HG02981 (cell line): Measurements from ENCODE around the gene AK8.

Experiments
- ATAC-seq: cut with Tn5 transposase; IDR thresholded peaks from one replicate; pipeline ENCODE4 v1.9.1; 2021; ENCODE audit warnings: mild to moderate bottlenecking, moderate library complexity; ENCODE audit not compliant: unreplicated experiment

AK8 gene

GRCh38 chr9:132877824-132878694, at the start of gene AK8:
AK8 (minus strand) TSS chr9:132878284; CDS start chr9:132878255, 29 bp downstream.
- ATAC-seq = peak; percentile 76

GRCh38 chr9:132927704-132928103, 49.6 kb upstream of the AK8 start:
- no peak for ATAC-seq

- ATAC-seq = no peak
Observed at GRCh38 chr9:132923346-132923902, 45.3 kb upstream of the AK8 start.

- no peak for ATAC-seq
Observed at GRCh38 chr9:132919614-132920268, 41.7 kb upstream of the AK8 start.

- ATAC-seq = no peak
Observed at GRCh38 chr9:132914924-132915323, 36.8 kb upstream of the AK8 start.

- no peak for ATAC-seq
Observed at GRCh38 chr9:132912131-132912530, 34.0 kb upstream of the AK8 start.

GRCh38 chr9:132910376-132910775, 32.3 kb upstream of the AK8 start:
- no peak for ATAC-seq

GRCh38 chr9:132909311-132909710, 31.2 kb upstream of the AK8 start:
- ATAC-seq = no peak

- ATAC-seq = no peak
Observed at GRCh38 chr9:132908635-132909034, 30.6 kb upstream of the AK8 start.

GRCh38 chr9:132905726-132906125, 27.6 kb upstream of the AK8 start:
- ATAC-seq = no peak

- ATAC-seq = no peak
Observed at GRCh38 chr9:132903574-132904492, 25.7 kb upstream of the AK8 start.

GRCh38 chr9:132901858-132902831, 24.1 kb upstream of the AK8 start:
- ATAC-seq = peak; percentile 76

- no peak for ATAC-seq
Observed at GRCh38 chr9:132898051-132898450, 20.0 kb upstream of the AK8 start.

GRCh38 chr9:132896906-132897305, 18.8 kb upstream of the AK8 start:
- ATAC-seq = no peak

GRCh38 chr9:132896264-132896663, 18.2 kb upstream of the AK8 start:
- ATAC-seq = no peak

- ATAC-seq = no peak
Observed at GRCh38 chr9:132894862-132895835, 17.1 kb upstream of the AK8 start.

GRCh38 chr9:132894346-132894745, 16.3 kb upstream of the AK8 start:
- no peak for ATAC-seq

- no peak for ATAC-seq
Observed at GRCh38 chr9:132892400-132892799, 14.3 kb upstream of the AK8 start.

GRCh38 chr9:132888151-132888550, 10.1 kb upstream of the AK8 start:
- no peak for ATAC-seq
